ENCODE measurements around the gene CCDC27.
"Not testable (repeated sequence)": the region's sequence is repeated elsewhere in the genome, so short reads cannot be mapped to it uniquely, and the experiment has no call there.

The CCDC27 gene

DNA sequence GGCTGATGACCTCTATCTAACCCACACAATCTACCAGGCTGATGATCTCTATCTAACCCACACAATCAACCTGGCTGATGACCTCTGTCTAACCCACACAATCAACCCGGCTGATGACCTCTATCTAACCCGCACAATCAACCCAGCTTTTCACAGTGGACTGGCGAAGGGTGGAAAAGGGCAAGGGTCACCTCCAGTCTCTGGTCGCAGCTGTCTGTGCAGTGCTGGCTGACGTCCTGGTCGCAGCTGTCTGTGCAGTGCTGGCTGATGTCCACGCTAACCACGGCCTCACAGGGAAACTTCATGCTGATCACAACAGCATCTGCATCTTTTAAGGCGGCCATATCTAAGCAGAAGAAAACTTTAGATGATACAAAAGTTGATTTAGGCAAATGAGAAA lies 12.2 kb upstream of the CCDC27 start:
- no peak for DNase-seq

DNA sequence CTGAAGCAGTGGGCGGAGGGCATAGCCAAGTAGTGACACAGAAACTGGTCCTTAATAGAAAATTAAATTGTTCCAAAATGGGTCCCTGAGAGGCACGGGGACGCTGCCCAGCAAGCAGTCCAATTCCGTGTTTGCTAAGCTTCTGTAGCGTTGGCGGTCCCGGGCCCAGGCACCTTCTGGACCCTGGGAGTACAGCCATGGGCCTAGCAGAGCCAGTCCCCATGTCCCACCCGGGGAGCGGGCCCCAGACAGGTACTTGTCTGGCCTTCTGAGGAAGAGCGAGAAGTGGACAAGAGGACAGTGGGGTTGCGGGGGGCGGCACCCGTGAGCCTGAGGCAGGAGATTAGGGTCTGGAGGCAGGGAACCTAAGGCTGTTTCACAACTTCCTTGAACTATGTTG lies 11.5 kb upstream of the CCDC27 start:
- DNase-seq: no peak

DNA sequence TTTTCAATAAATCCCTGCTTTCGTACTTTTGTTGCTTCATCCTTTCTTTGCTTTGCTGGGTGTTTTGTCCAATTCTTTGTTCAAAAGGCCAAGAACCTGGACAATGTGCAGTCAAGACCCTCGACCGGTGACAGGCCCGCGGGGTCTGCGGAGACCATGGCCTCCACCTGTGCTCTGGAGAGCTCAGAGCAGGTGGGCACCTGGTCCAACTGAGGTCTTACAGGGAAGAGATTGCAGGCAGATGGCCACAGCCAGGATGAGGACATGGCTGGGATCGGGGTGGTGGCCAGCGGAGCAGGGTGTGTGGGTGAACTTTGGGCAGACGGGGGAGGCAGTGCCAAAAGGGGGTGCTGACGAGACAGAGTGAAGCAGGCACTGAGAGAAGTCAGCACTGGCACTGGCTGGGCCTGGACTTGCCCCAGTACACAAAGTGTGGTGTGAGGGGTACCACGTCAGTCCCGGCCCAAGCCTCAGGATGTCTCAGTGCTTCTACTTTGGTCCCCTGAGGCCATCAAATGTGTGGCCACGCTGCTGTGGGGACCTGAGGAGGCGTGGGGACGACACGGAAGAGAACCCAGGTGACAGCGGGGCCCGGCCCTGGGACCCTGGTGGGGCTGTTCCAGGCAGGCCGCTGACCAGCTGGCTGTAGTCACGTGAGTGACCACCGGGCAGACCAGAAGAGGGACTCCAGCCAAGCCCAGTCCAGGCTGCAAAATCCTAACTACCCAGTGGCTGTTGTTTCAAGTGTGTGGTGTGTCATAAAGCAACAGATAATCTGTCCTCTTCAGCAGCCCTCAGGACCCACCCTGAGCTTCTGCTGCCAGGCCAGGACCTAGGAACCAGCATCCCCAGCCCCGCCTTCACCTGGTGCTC lies 10.4 kb upstream of the CCDC27 start:
- no peak for DNase-seq

DNA sequence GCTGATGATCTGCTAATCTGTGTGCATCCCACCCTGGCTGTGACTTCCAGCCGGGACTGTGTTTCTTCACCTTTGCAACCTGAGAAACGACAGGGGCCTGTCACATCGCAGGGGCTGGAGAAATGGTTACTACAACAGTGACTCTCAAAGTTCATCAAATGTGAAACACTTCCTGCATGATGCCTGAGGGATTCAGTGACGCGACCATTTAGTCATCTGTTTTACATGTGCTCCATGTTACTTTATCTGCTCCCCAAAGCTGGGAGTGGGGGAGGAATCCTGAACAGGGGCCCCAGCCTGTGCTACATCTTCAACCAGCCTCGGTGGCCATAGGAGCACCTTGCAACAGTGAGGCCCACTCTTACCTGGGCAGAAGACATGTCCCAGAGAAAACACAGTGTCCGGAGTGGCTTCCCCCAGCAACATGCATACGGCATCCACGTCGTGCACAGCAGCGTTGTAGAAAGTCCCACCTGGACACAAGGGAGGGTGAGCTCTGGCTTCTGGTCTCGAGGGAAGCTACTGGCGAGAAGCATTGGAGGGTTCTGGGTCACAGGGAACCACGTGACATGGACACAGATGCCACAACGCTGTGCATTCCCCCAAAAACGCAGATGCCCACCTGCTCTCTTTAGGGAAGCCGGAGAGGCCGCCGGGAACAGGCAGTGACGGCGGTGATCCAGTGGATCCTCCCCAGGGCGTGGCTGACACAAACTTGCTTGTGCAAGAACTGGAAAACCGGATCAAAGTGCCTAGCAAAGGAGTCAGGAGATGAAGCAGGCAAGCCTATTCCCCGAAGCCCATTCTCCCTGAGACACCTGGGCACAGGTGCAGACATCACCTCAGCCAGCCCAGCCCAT lies 9.6 kb upstream of the CCDC27 start:
- no peak for DNase-seq

DNA sequence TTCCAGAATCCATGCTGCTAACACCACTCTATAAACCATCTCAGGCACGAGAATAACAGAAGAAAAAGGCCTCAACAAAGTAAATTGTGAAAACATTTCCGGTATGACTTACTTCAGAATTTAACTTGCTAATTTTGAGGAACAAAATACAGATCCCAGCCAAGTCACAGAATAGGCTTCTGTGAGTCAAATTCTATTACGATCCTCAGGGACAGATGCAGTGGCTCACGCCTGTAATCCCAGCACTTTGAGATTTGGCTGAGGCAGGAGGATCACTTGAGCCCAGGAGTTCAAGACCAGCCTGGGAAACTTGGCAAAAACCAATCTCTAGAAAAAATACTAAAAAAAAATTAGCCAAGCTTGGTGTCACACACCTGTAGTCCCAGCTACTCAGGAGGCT lies 8.8 kb upstream of the CCDC27 start:
- DNase-seq: no peak

DNA sequence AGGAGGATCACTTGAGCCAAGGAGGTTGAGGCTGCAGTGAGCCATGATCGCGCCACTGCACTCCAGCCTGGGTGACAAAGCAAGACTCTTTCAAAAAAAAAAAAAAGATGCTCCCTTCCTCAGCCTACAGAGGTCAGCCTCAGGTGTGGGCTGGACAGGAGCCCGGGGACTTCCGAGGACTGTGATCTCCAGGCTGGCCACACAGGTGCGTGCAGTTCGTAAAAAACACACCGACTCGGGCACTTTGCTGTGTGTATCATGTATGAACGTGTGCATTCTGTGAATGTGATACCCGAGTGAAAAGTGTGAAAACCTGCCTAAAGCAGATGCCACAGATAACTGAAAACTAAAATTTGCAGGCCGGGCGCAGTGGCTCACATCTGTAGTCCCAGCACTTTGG lies 8.4 kb upstream of the CCDC27 start:
- no peak for DNase-seq

DNA sequence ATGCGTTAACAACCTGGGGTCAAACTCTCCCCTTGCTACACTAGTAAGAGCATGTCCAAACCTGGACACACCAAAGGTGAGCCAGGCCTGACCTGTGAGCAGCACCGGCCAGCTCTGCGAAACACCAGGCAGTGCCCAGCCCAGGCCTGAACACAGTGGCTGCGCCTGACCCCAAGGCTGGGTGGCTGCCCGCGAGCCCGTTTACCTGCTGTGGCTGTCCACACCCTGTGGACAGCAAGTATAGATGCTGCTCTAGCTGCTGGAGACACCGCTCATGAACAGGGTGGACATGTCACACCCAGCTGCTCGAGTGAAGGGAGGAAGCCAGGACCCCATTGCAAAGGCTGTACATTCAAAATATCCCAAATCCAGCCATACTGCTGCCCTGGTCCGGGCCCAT lies 7.6 kb upstream of the CCDC27 start:
- DNase-seq: no peak

DNA sequence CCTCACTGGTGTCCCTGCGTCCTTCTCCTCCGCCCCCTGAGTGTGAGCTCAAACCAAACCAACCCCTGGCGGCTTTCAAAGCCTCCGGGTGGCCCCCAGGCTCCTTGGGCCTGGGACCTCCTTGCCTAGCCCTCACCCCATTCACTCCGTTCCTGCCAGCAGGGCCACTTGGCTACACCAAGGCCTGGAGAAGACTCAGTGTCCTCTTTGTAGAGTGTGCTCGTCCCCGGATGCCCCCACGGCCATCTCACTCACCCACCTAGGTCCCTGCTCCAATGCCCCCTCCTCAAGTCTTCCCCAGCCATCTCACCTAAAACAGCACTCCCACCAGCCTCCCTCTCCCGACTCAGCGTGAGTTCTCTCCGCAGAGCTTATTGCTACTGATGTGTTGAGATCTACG lies 7.2 kb upstream of the CCDC27 start:
- DNase-seq: no peak

DNA sequence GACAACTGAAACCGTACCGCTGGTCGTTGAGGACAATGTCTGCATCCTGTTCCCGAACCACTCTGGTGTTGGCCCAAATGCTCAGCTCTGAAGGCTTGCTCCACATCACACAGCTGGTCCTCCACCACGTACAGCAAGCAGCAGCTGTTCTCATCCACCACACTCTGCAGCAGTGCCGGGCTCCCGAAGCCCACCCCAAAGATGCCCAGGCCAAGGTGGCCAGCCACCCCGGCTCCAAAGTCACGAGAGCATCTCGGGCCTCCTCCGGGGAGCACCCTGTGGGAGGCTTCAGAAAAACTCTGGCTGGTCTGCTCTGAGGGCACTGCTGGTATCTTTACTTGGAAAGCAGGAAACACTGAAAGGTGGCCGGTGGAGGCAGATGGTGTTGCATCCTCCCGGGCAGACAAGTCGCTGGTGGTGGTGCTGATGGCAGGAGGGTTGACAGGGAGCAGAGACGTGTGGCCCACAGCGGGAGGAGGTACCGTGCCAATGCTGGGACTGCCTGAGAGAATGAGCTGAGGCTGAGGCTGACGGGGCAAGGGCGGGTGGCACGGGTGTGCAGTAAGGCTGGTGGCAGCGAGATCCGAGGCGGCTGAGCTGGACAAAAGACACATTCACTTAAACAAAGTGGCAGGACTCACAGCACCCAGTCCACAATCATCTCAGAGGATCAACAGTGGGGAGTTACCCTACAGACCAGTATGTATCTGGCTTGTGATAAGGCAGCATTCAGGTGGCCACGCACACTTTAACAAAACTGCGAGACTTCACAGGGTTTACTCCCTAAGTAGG lies 6.5 kb upstream of the CCDC27 start:
- no peak for DNase-seq

DNA sequence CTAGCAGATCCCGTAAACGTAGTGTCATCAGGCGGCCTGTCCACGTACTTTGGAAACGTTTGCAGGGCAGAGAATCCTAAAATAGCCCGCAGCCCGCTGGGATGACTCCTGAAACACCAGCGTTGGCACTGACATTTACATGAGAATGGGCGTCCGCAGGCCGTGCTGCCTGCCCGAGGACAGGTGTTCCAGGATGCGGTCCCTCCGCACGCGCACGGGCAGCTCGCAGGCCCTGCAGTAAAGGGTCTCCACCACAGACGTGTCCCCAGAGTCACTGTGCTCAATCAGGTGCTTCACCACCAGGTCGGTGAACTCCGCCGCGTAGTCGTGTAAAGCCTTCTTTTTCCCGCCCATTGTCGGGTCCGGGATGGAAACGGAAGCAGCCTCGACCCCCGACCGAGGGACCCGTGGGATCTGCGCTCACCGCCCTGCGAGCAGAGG lies 5.8 kb upstream of the CCDC27 start:
- DNase-seq: no peak

DNA sequence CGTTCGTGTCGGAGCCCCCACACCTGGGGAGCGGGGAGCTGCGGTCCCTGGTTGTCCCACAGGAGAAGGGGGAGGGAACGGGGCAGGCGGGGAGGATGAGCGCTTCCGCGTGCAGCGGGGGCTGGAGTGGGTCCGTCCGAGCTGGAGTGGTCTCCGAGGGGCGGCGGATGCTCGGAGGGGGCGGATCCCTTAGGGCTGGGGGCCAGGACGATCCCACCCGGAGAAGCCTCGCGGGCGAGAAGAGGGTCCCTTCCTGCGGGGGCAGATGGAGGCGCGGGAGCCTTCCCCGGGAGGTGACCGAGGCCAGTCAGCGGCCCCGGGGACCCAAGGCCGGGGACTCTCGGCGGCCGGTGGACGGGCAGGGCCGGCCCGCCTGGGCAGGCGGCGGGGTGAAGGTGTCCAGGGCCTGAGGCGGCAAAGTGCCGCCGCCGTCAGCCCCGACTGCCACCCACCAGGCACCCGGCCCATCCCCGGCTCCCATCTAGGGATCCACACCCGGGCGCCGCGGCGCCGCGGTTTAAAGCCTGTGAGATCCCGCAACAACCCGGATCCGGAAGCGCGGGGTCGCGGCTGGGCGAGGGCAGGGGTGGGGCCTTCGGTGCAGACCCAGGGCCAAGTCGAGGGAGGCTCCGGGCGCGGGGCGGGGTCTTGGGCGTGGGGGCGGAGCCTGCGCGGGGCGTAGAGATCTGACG lies 5.3 kb upstream of the CCDC27 start:
- peak; percentile 30 for DNase-seq

DNA sequence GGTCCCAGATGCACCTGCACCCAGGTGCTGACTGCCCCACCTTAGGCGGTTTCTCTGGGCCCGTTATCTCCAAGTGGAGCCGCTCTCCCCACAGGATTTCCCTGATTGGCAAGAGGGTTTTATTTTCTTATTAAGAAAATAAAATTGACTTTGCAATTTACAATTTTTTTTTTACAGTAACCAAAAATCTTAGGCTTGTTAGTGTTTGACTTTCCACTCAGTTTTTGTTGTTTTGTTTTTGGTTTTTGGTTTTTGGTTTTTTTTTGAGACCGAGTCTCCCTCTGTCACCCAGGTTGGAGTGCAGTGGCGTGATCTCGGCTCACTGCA lies 4.8 kb upstream of the CCDC27 start:
- DNase-seq: no peak

DNA sequence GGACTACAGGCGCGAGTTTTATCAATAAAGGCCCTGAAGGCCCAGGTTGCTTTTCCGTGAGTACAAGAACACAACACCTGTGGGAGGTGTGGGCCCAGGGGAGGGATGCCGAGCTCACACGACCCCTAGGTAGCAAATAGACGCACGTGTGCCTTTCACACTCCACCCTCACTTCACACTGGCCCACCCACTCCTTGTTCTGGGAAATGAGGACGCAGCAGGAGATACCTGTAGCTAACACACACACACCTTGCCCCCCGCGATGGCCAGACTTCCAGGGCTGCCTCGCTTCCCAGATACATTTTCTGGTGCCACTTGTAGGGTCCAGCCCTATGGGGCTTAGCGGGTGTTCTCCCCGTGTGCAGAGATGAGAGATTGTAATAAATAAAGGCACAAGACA lies 4.3 kb upstream of the CCDC27 start:
- DNase-seq: no peak

DNA sequence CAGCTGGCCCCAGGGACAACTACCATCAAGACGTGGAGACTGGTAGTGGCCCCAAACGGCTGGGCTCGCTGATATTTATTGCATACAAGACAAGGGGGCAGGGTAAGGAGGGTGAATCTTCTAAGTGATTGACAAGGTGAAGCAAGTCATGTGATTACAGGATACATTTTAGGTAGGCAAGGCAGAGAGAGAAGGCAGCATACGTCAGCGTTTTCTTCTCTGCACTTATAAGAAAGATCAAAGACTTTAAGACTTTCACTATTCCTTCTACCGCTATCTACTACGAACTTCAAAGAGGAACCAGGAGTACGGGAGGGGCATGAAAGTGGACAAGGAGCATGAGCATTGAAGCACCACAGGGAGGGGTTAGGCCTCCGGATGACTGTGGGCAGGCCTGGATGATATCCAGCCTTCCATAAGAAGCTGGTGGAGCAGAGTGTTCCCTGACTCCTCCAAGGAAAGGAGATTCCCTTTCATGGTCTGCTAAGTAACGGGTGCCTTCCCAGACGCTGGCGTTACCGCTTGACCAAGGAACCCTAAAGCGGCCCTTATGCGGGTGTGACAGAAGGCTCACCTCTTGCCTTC lies 3.8 kb upstream of the CCDC27 start:
- not testable (repeated sequence) for DNase-seq

DNA sequence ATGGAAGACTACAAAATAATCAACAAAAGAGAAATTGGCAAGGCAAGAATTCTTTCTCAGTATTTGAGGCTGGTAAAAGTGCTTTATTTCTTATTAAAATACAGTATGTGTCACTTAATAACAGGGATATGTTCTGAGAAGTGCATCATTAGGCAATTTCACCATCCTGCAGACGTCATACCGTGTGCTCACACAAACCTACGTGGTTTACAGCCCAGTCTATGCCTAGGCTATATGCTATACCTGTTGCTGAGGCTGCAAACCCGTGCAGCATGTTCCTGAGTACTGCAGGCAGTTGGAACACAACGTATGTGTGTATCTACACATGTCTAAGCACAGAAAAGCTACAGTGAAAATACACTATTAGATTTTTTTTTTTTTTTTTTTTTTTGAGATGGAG lies 2.7 kb upstream of the CCDC27 start:
- no peak for DNase-seq

DNA sequence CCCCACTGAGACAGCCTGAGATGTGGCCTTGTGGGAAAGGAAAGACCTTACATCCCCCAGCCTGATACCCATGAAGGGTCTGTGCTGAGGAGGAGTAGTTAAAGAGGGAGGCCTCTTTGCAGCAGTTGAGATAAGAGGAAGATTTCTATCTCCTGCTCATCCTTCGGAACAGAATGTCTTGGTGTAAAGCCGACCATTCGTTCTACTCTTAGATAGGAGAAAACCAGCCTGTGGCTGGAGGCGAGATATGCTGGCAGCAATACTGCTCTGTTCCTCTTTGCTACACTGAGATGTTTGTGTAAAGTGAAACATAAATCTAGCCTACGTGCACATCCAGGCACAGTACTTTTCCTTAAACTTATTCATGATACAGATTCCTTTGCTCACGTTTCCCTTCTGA lies 1.5 kb upstream of the CCDC27 start:
- DNase-seq: no peak

DNA sequence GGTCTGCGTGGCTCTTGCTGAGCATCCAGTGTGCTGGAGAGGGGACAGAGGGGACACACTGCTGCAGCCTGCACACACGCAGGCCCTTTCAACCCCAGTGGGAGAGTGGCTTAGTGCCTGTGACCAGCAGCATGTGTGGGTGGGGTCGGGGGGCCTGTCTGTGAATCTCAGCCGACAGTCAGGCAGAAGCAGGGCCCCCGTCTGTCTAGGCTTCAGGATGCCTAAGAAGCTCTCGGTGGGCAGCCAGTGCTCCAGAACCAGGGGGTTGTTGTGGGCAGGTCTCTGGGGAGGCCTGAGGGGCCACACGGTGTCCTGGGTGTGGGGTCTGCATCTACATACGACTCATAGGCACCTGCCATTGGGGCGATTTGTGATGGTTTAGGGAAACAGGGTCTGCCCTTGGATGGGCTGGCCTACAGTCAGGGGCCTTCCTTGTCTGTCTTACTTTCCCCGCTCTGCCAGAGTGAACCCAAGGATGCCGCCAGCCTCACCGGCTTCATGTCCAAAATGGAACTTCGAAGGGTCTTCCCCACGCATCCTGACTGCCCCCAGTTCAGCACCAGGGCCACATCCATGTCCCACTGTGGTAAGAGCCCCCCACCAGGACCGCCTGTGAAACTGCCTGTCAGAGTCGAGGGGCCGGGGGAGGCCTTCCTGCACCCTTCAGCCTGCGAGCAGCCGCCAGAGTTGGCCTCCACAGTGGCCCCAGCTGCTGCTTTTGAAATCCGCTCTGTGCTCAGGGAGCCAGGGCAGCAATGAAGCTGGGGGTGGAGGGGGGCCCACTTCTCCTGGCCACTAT lies 1.6 kb downstream of the CCDC27 start:
- DNase-seq: no peak

DNA sequence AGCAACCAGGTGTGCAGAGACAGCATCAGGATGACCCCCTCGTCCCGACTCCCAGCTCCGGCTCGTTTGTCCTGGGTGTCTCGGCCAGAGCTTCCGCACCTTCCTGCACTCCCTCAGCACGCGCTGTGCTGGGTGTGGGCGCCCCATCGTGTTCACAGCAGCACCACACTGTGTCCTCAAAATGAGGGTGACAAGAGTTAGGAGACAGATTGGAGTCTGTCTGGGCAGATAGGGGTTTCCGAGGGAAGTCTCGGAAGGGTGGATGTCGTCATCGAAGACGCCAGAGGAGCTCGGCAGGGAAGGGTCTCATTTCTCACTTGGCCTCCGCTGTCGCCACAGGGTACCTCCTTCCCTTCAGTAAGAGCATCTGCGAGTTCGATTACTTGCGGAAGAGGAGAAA lies 4.1 kb downstream of the CCDC27 start:
- no peak for DNase-seq

DNA sequence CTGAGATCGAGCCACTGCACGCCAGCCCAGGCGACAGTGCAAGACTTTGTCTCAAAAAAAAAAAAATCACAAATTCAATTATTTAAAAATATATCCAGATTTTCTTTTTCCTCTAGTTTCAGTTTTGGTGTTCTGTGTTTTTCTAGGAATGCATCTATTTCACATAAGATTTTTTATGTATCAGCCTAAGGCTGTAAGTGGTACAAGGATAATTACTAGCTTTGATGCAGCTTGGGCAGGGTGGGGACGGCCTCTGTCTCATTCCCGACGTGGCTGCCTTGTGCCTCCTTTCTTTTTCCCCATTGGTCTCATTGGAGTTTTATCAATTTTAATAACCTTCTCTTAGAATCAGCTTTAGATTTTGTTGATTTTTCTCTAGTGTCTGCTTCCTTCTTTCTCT lies 6.9 kb downstream of the CCDC27 start:
- no peak for DNase-seq

DNA sequence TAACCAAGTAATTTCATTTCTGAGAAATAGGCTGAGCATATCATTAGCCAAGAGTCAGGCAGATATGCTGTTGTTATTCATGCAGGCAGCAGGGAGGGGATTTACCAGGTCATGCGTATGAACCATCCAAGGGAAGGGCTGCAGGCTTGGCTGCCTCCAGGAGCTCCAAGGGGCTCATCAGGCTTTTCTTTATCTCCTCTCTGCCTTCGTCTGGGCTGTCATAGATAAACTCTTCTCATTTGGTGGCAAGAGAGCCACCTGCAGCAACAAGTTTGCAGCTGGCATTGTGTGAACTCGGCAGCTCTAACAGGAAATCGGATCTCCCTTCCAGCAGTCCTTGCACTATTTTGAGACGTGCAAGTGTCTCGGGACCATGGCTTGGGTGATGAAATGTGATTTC lies 7.5 kb downstream of the CCDC27 start:
- DNase-seq: no peak

DNA sequence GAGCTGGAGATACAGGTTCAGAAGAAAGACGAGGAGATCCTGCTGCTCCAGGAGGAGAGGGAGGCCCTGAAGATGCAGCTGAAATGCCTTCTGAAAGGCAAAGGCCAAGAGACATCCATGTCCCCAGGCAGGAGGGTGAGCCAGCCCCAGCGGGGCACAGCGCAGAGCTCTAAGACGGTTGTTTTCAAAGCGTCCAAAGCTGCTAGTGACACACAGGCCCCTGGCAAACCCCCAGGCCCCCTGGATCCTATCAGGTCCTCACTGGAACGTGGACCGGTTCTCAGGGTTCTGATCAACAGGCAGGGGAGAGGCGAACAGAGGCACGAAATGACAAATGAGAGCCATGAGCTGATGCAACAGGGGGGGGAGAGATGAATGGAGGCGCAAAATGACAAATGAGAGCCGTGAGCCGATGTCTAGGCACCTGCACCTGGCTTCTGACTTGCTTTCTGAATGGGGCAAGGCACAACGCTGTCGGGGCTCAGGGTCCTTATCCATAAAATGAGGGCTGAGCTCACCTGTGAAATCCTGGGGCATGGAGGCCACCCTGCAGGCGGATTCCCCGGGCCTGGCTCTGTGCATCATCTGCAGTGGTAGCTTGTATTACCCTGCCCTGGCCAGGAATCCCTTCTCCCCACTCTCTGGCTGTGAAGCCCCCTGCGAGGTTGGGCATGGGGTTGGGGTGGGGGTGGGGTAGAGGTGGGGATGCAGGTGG lies 9.2 kb downstream of the CCDC27 start:
- DNase-seq: no peak

Measured in SHP77 treated with DMSO at 0.1 percent for 48 hours (cell line).